PC-9 (cell line): ENCODE data around the gene CCDC148. TPM values are rescaled to one million over a fixed set of nuclear protein-coding genes. Genes with fewer than 3 reads are reported as not detected.
"Not testable (repeated sequence)": the region's sequence is repeated elsewhere in the genome, so short reads cannot be mapped to it uniquely, and the experiment has no call there.

ENCODE experiments used
- BruUV-seq: library from RNA; stranded (reverse); fragments of 400-500 nt; replicated peaks from 2 replicates; lab custom pipeline; 2021; lab: Mats Ljungman, UMichigan
- CTCF ChIA-PET: fragments of 300-600 bp; sonication (Branson Sonifier 250); formaldehyde crosslinking; loops from one replicate; lab custom pipeline; 2022; ENCODE audit warnings: antibody characterized with exemption; lab: Charles Lee
- POLR2A ChIA-PET: fragments of 300-600 bp; sonication (Branson Sonifier 250); formaldehyde crosslinking; loops from one replicate; lab custom pipeline; 2022; ENCODE audit warnings: antibody characterized with exemption; ENCODE audit not compliant: unreplicated experiment; lab: Charles Lee
- DNase-seq, 2 experiments: peaks; one replicate each; pipeline versions ENCODE4 v3.0.0 to v3.0.0-alpha.2; 2015 to 2022; ENCODE audit warnings: mixed read lengths in 1 of 2
- H2AFZ ChIP-seq: fragments of 200-600 bp; sonication (generic); 2 replicates; pipeline ENCODE4 v1.8.1; 2017; ENCODE audit warnings: antibody characterized with exemption
- H3F3A ChIP-seq: fragments of 200-600 bp; sonication (generic); 2 replicates; pipeline ENCODE4 v1.8.1; 2017; ENCODE audit warnings: antibody characterized with exemption, mild to moderate bottlenecking, low read depth; ENCODE audit not compliant: insufficient read depth
- H3K27ac ChIP-seq: fragments of 200-600 bp; sonication (generic); 2 replicates; pipeline ENCODE4 v1.6.1; 2016; ENCODE audit warnings: mixed run types
- H3K27me3 ChIP-seq: fragments of 200-600 bp; sonication (generic); 2 replicates; pipeline ENCODE4 v1.6.1; 2016; ENCODE audit warnings: low read depth, mixed run types; ENCODE audit not compliant: insufficient read depth
- H3K36me3 ChIP-seq: fragments of 200-600 bp; sonication (generic); 2 replicates; pipeline ENCODE4 v1.6.1; 2016; ENCODE audit warnings: low read depth, mixed run types
- H3K4me1 ChIP-seq: fragments of 200-600 bp; sonication (generic); replicated peaks from 2 replicates; pipeline ENCODE4 v1.6.1; 2016; ENCODE audit warnings: mixed run types; ENCODE audit not compliant: insufficient read depth
- H3K4me2 ChIP-seq: fragments of 200-600 bp; sonication (generic); 2 replicates; pipeline ENCODE4 v1.6.1; 2017; ENCODE audit warnings: mixed run types
- H3K4me3 ChIP-seq: fragments of 200-600 bp; sonication (generic); 2 replicates; pipeline ENCODE4 v1.6.1; 2016; ENCODE audit warnings: mixed run types
- H3K79me2 ChIP-seq: fragments of 200-600 bp; sonication (generic); 2 replicates; pipeline ENCODE4 v1.6.1; 2017; ENCODE audit warnings: low read depth, mixed run types
- H3K9me2 ChIP-seq: fragments of 200-600 bp; sonication (generic); 2 replicates; pipeline ENCODE4 v1.8.1; 2017; ENCODE audit warnings: mild to moderate bottlenecking; ENCODE audit not compliant: insufficient read depth
- H3K9me3 ChIP-seq: fragments of 200-600 bp; sonication (generic); 2 replicates; pipeline ENCODE4 v1.8.1; 2016; ENCODE audit warnings: low read depth; ENCODE audit not compliant: insufficient read depth
- H4K20me1 ChIP-seq: fragments of 200-600 bp; sonication (generic); 2 replicates; pipeline ENCODE4 v1.8.1; 2017; ENCODE audit not compliant: insufficient read depth
- CTCF ChIP-seq: fragments of 200-600 bp; sonication (generic); conservative IDR thresholded peaks from 2 replicates; pipeline ENCODE4 v1.6.1; 2017; ENCODE audit warnings: mixed run types, antibody characterized with exemption, mild to moderate bottlenecking, moderate library complexity
- EZH2 ChIP-seq: fragments of 200-600 bp; sonication (generic); IDR thresholded peaks from 2 replicates; pipeline ENCODE4 v1.8.0; 2017; ENCODE audit warnings: antibody characterized with exemption, low read depth
- intact Hi-C: fragments of 100-400 bp; cut with micrococcal nuclease; formaldehyde crosslinking; loops from one replicate; pipeline ENCODE4 v1.10.0; 2022; ENCODE audit not compliant: unreplicated experiment
- total RNA-seq: library from RNA; stranded (reverse); gene quantifications from 2 replicates; pipeline ENCODE4 v1.2.3, GENCODE V29; 2021

The CCDC148 gene
- total RNA-seq, 1 experiment from 2014 or later: 1.8 TPM

- Histone ChIP-seq H2AFZ (no peak overlapping the region), H3K27ac (no peak overlapping the region), H4K20me1 (no peaks in the 10 kb centered on the region), H3K4me1 (no peaks in the 10 kb centered on the region), H3K27me3 (no peaks in the 10 kb centered on the region), H3K36me3 (no peaks in the 10 kb centered on the region), H3K9me2 (no peaks in the 10 kb centered on the region), H3K9me3 (no peaks in the 10 kb centered on the region), H3K4me2 (no peak overlapping the region), H3F3A (no peaks in the 10 kb centered on the region), H3K79me2 (no peaks in the 10 kb centered on the region), H3K4me3 (no peak overlapping the region)
- CTCF ChIA-PET: no interaction called here
- TF ChIP-seq CTCF: no peak
- no peak for TF ChIP-seq EZH2
- intact Hi-C loops: no loop called here
- DNase-seq: no peak
- BruUV-seq: no TSS peak
- POLR2A ChIA-PET: no interaction called here
Measured at GRCh38 chr2:158315000-158315399, 141.6 kb downstream of the CCDC148 start.

GRCh38 chr2:158313734-158314133 is 142.8 kb downstream of the CCDC148 start:
- Histone ChIP-seq H2AFZ (no peak overlapping the region), H4K20me1 (no peaks in the 10 kb centered on the region), H3K27me3 (no peaks in the 10 kb centered on the region), H3F3A (no peaks in the 10 kb centered on the region), H3K4me2 (no peak overlapping the region), H3K4me1 (no peaks in the 10 kb centered on the region), H3K9me2 (no peaks in the 10 kb centered on the region), H3K27ac (no peak overlapping the region), H3K9me3 (no peaks in the 10 kb centered on the region), H3K79me2 (no peaks in the 10 kb centered on the region), H3K4me3 (no peak overlapping the region), H3K36me3 (no peaks in the 10 kb centered on the region)
- DNase-seq: no peak
- intact Hi-C loops: no loop called here
- no TSS peak for BruUV-seq
- CTCF ChIA-PET: no interaction called here
- POLR2A ChIA-PET: no interaction called here
- TF ChIP-seq CTCF: no peak
- no peak for TF ChIP-seq EZH2

- Histone ChIP-seq H3K9me2 (no peaks in the 10 kb centered on the region), H3K4me3 (no peak overlapping the region), H4K20me1 (no peaks in the 10 kb centered on the region), H3K27me3 (no peaks in the 10 kb centered on the region), H3K4me2 (no peak overlapping the region), H3K27ac (no peak overlapping the region), H3K79me2 (no peaks in the 10 kb centered on the region), H3F3A (no peaks in the 10 kb centered on the region), H3K4me1 (no peaks in the 10 kb centered on the region), H3K9me3 (no peaks in the 10 kb centered on the region), H2AFZ (no peak overlapping the region), H3K36me3 (no peaks in the 10 kb centered on the region)
- no TSS peak for BruUV-seq
- intact Hi-C loops: no loop called here
- CTCF ChIA-PET: no interaction called here
- TF ChIP-seq EZH2 (no peak), CTCF (no peak)
- DNase-seq: no peak
- POLR2A ChIA-PET: no interaction called here
Measured at GRCh38 chr2:158312981-158313380, 143.6 kb downstream of the CCDC148 start.

- DNase-seq, POLR2A ChIA-PET, H3F3A ChIP-seq, H3K9me2 ChIP-seq, CTCF ChIA-PET, H3K4me3 ChIP-seq, H3K9me3 ChIP-seq, H3K36me3 ChIP-seq, H3K79me2 ChIP-seq, H3K27me3 ChIP-seq, H4K20me1 ChIP-seq, H3K4me2 ChIP-seq, H3K4me1 ChIP-seq, H3K27ac ChIP-seq, BruUV-seq, H2AFZ ChIP-seq, intact Hi-C loops: not testable (repeated sequence)
Measured at GRCh38 chr2:158310407-158310806, 146.1 kb downstream of the CCDC148 start.
